Lung (tissue), 12 donors: ENCODE results near the gene OR1J2. TPM values are rescaled to one million over a fixed set of nuclear protein-coding genes. Genes with fewer than 3 reads are reported as not detected.
"Not testable (repeated sequence)": the region's sequence is repeated elsewhere in the genome, so short reads cannot be mapped to it uniquely, and the experiment has no call there.

Experiments
- ATAC-seq: fragments of 200-7000 bp; cut with Tn5 transposase; one replicate; pipeline ENCODE4 v1.9.1; 2020; ENCODE audit warnings: moderate number of reproducible peaks; ENCODE audit not compliant: insufficient read depth, low FRiP score
- DNase-seq, 3 donors: peaks; one replicate each; pipeline ENCODE4 v3.0.0-alpha.2; 2013 to 2017
- H3K27ac ChIP-seq, 2 donors: one replicate each; pipeline ENCODE4 v1.5.1; 2013; ENCODE audit warnings: mild to moderate bottlenecking in 2 of 2, moderate library complexity in 2 of 2, control low read depth in 1 of 2, inconsistent platforms in 1 of 2, low read depth in 1 of 2, low read length in 1 of 2
- H3K27me3 ChIP-seq, 3 donors: one replicate each; pipeline ENCODE4 v1.5.1; 2013; ENCODE audit warnings: low read length in 2 of 3; ENCODE audit not compliant: control insufficient read depth in 3 of 3, insufficient read depth in 3 of 3
- H3K36me3 ChIP-seq, 4 donors: one replicate each; pipeline ENCODE4 v1.5.1; 2013; ENCODE audit warnings: low read length in 4 of 4, mild to moderate bottlenecking in 1 of 4, moderate library complexity in 1 of 4; ENCODE audit not compliant: control insufficient read depth in 4 of 4, insufficient read depth in 4 of 4
- H3K4me1 ChIP-seq, 5 donors: one replicate each; pipeline ENCODE4 v1.5.1; 2013; ENCODE audit warnings: low read length in 5 of 5, mild to moderate bottlenecking in 2 of 5, moderate library complexity in 1 of 5; ENCODE audit not compliant: control insufficient read depth in 5 of 5, insufficient read depth in 5 of 5
- H3K4me3 ChIP-seq: one replicate; pipeline ENCODE4 v1.5.1; 2013; ENCODE audit warnings: mild to moderate bottlenecking, control low read depth, moderate library complexity
- H3K9ac ChIP-seq, 2 donors: one replicate each; pipeline ENCODE4 v1.5.1; 2013; ENCODE audit warnings: low read length in 2 of 2, control low read depth in 1 of 2; ENCODE audit not compliant: insufficient read depth in 1 of 2
- H3K9me3 ChIP-seq, 4 donors: one replicate each; pipeline ENCODE4 v1.5.1; 2013; ENCODE audit warnings: low read length in 3 of 4, mild to moderate bottlenecking in 1 of 4, moderate library complexity in 1 of 4; ENCODE audit not compliant: control insufficient read depth in 4 of 4, insufficient read depth in 3 of 4
- CTCF ChIP-seq: IDR thresholded peaks from 2 replicates; pipeline ENCODE4 v1.5.1; 2012; ENCODE audit warnings: mild to moderate bottlenecking; ENCODE audit errors: control extremely low read depth, extremely low read depth
- WGBS, 2 donors: extraction: QIAGEN DNeasy Blood & Tissue Kit; methylation state at CpG; one replicate each; pipeline ENCODE4 v1.1.7; 2013; 5-methylcytosine and 5-hydroxymethylcytosine counted together
- polyA plus RNA-seq, 2 donors: library from polyadenylated mRNA; stranded (reverse); fragments of 200-250 nt; gene quantifications; one replicate each; pipeline ENCODE4 v1.2.1, GENCODE V29; 2013
- total RNA-seq, 2 donors: library from RNA; depleted of rRNA in 1 of 2; stranded (reverse); fragments of >200 nt in 1 of 2; gene quantifications; one replicate each; pipeline ENCODE4 v1.2.1, GENCODE V29; 2014 to 2021
- donor health status: control.
- donor health status: control.
- donor health status: Bipolar disorder and iron deficiency.
- donor health status: healthy.
- donor health status: DM: yes; HTN: yes; CAD: no.

Gene OR1J2
- total and polyA plus RNA-seq, 4 donors, result not detected

GRCh38 chr9:122526602-122527001, 16.0 kb downstream of the OR1J2 start:
- H3K27me3 ChIP-seq, result no peaks in the 10 kb centered on the region
- peaks cover 0 to 3% (median 0%) of the 10 kb centered on the region in 4 donors for H3K9me3 ChIP-seq
- no peaks in the 10 kb centered on the region for H3K4me1 ChIP-seq
- no peak for ATAC-seq
- 83 to 90% methylated on average over 10 of the region's 10 CpGs for WGBS, 2 donors
- no peak overlapping the region for H3K27ac ChIP-seq
- TF ChIP-seq CTCF, result no peak
- no peak for DNase-seq
- no peak overlapping the region for H3K9ac ChIP-seq
- H3K36me3 ChIP-seq, result no peaks in the 10 kb centered on the region
- no peak overlapping the region for H3K4me3 ChIP-seq

GRCh38 chr9:122527193-122527592, 16.6 kb downstream of the OR1J2 start, which contains the start of gene OR1N1:
Gene OR1N1, minus strand, starts transcription at chr9:122527293. Its CDS starts 0 bp downstream, at chr9:122527293.
- Histone ChIP-seq H3K4me1 (no peaks in the 10 kb centered on the region), H3K36me3 (no peaks in the 10 kb centered on the region), H3K9ac (no peak within 1 kb of the TSS), H3K9me3 (peaks cover 0 to 3% (median 0%) of the 10 kb centered on the region in 4 donors), H3K27ac (no peak within 1 kb of the TSS), H3K27me3 (no peaks in the 10 kb centered on the region), H3K4me3 (no peak within 1 kb of the TSS)
- TF ChIP-seq CTCF, result no peak
- no peak for ATAC-seq
- 93 to 96% methylated on average over 3 of the region's 3 CpGs for WGBS, 2 donors
- DNase-seq, result no peak

- not testable (repeated sequence) for H3K36me3 ChIP-seq, H3K4me1 ChIP-seq, H3K9me3 ChIP-seq, DNase-seq, H3K9ac ChIP-seq, ATAC-seq, H3K4me3 ChIP-seq, H3K27me3 ChIP-seq, H3K27ac ChIP-seq
- 66 to 73% methylated on average over 4 of the region's 4 CpGs for WGBS, 2 donors
Observed at GRCh38 chr9:122531157-122531556, 20.6 kb downstream of the OR1J2 start.

- Histone ChIP-seq H3K27me3 (no peaks in the 10 kb centered on the region), H3K27ac (no peak overlapping the region), H3K9ac (no peak overlapping the region), H3K4me1 (no peaks in the 10 kb centered on the region), H3K9me3 (no peaks in the 10 kb centered on the region), H3K36me3 (no peaks in the 10 kb centered on the region), H3K4me3 (no peak overlapping the region)
- ATAC-seq (no peak), DNase-seq (no peak)
- TF ChIP-seq CTCF, result no peak
- WGBS, 2 donors, result 89 to 90% methylated on average over 1 of the region's 1 CpG
Observed at GRCh38 chr9:122536134-122536533, 25.5 kb downstream of the OR1J2 start.

- not testable (repeated sequence) for H3K4me3 ChIP-seq, H3K9me3 ChIP-seq, DNase-seq, ATAC-seq, H3K27me3 ChIP-seq, H3K36me3 ChIP-seq, H3K4me1 ChIP-seq, H3K9ac ChIP-seq, H3K27ac ChIP-seq
- 68 to 84% methylated on average over 7 of the region's 7 CpGs for WGBS, 2 donors
Observed at GRCh38 chr9:122537066-122537465, 26.5 kb downstream of the OR1J2 start.
